K562 (cell line): ENCODE data around the gene L3HYPDH. TPM values are rescaled to one million over a fixed set of nuclear protein-coding genes. Genes with fewer than 3 reads are reported as not detected.

ENCODE experiments used
- ATAC-seq: fragments of 200-7000 bp; cut with Tn5 transposase; 3 replicates; pipeline ENCODE4 v1.9.1; 2020; ENCODE audit warnings: moderate library complexity
- BruUV-seq: library from RNA; stranded (reverse); fragments of 400-500 nt; replicated peaks from 2 replicates; lab custom pipeline; 2021; lab: Mats Ljungman, UMichigan
- CTCF ChIA-PET: fragments of 300-600 bp; formaldehyde crosslinking; extraction: SDS; loops from one replicate; lab custom pipeline; 2021; ENCODE audit warnings: low intra/inter-chr PET ratio; lab: Yijun Ruan, JAX
- POLR2A ChIA-PET: fragments of 300-600, 350-650 bp; sonication (Branson Sonifier 250); formaldehyde crosslinking; extraction: SDS; loops from one replicate; lab custom pipeline; 2021; ENCODE audit warnings: antibody characterized with exemption, inconsistent platforms; lab: Yijun Ruan, JAX
- DNase-seq, 4 experiments: peaks; one replicate each; pipeline versions ENCODE4 v3.0.0 to v3.0.0-alpha.2; 2011 to 2018; ENCODE audit warnings: low spot score in 3 of 4, mixed read lengths in 3 of 4; ENCODE audit errors: extremely low read depth in 1 of 4
- FAIRE-seq: peaks from 2 replicates; lab custom pipeline; 2011; peaks lifted over from hg19 to GRCh38; lab: Jason Lieb, UNC
- H2AFZ ChIP-seq: 2 replicates; pipeline ENCODE4 v1.6.0; 2011; ENCODE audit warnings: low read depth, low read length, control low read depth, inconsistent platforms
- H3K27ac ChIP-seq: fragments of 200-600 bp; 3 replicates; pipeline ENCODE4 v1.8.0; 2011; ENCODE audit warnings: low read depth, mild to moderate bottlenecking, control low read depth, inconsistent platforms, low read length, moderate library complexity, mixed read lengths; ENCODE audit errors: extremely low read depth
- H3K27me3 ChIP-seq, 2 experiments: fragments of 300-600 bp in 1 of 2; 2 replicates in 1 of 2; 3 replicates in 1 of 2; pipeline versions ENCODE4 v1.6.0 to v1.8.0; 2011; ENCODE audit warnings: inconsistent platforms in 2 of 2, low read length in 2 of 2, mild to moderate bottlenecking in 1 of 2, mixed read lengths in 1 of 2, moderate library complexity in 1 of 2; ENCODE audit not compliant: control insufficient read depth in 2 of 2, insufficient read depth in 2 of 2
- H3K36me3 ChIP-seq: fragments of 300-600 bp; 3 replicates; pipeline ENCODE4 v1.8.0; 2011; ENCODE audit warnings: mild to moderate bottlenecking, low read length, inconsistent platforms; ENCODE audit not compliant: control insufficient read depth, insufficient read depth
- H3K4me1 ChIP-seq, 2 experiments: fragments of 200-600 bp in 1 of 2; replicated peaks in 1 of 2; 2 replicates in 1 of 2; 3 replicates in 1 of 2; pipeline versions ENCODE4 v1.5.1 to v1.8.0; 2011; ENCODE audit warnings: inconsistent platforms in 2 of 2, low read length in 2 of 2, mild to moderate bottlenecking in 1 of 2, mixed read lengths in 1 of 2, moderate library complexity in 1 of 2; ENCODE audit not compliant: control insufficient read depth in 2 of 2, insufficient read depth in 2 of 2
- H3K4me2 ChIP-seq: 2 replicates; pipeline ENCODE4 v1.6.1; 2011; ENCODE audit warnings: low read length, control low read depth, inconsistent platforms, mixed read lengths; ENCODE audit not compliant: insufficient read depth
- H3K4me3 ChIP-seq: fragments of 200-600 bp; sonication (generic), shearing (Covaris generic); 2 replicates; pipeline ENCODE4 v1.5.1; 2016; ENCODE audit warnings: control low read depth, inconsistent platforms
- H3K79me2 ChIP-seq: fragments of 200-600 bp; 3 replicates; pipeline ENCODE4 v1.8.0; 2011; ENCODE audit warnings: low read length, inconsistent platforms; ENCODE audit not compliant: control insufficient read depth, insufficient read depth
- H3K9ac ChIP-seq, 2 experiments: 2 replicates each; pipeline versions ENCODE4 v1.6.0 to v1.6.1; 2011; ENCODE audit warnings: low read depth in 2 of 2, low read length in 2 of 2, control low read depth in 1 of 2, inconsistent platforms in 1 of 2, mild to moderate bottlenecking in 1 of 2, mixed read lengths in 1 of 2; ENCODE audit not compliant: insufficient read depth in 1 of 2
- H3K9me1 ChIP-seq: one replicate; pipeline ENCODE4 v1.6.0; 2011; ENCODE audit warnings: inconsistent platforms, mild to moderate bottlenecking, low read length, moderate library complexity; ENCODE audit not compliant: control insufficient read depth, insufficient read depth
- H3K9me3 ChIP-seq: replicated peaks from 2 replicates; pipeline ENCODE4 v1.5.1; 2011; ENCODE audit warnings: low read depth, low read length, inconsistent platforms; ENCODE audit not compliant: control insufficient read depth, insufficient read depth
- H4K20me1 ChIP-seq: replicated peaks from 2 replicates; pipeline ENCODE4 v1.6.1; 2011; ENCODE audit warnings: low read length, inconsistent platforms, mixed read lengths; ENCODE audit not compliant: control insufficient read depth, insufficient read depth
- BCLAF1 ChIP-seq, 2 experiments: fragments of 450-650 bp in 1 of 2; IDR thresholded peaks; 2 replicates each; pipeline ENCODE4 v1.6.1; 2011 to 2017; ENCODE audit warnings: low read depth in 2 of 2, antibody characterized with exemption in 1 of 2, borderline replicate concordance in 1 of 2, low read length in 1 of 2, mild to moderate bottlenecking in 1 of 2, mixed read lengths in 1 of 2; ENCODE audit not compliant: control insufficient read depth in 1 of 2
- C11orf30 ChIP-seq: fragments of 450-650 bp; IDR thresholded peaks from 2 replicates; pipeline ENCODE4 v1.6.1; 2016; ENCODE audit warnings: low read depth, mild to moderate bottlenecking
- FOXJ2 ChIP-seq: fragments of 200-800 bp; sonication (Bioruptor generic); IDR thresholded peaks from 2 replicates; pipeline ENCODE4 v1.6.1; 2016; ENCODE audit warnings: missing genetic modification characterization, missing compliant biosample characterization
- MAFG ChIP-seq: fragments of 450-650 bp; conservative IDR thresholded peaks from 2 replicates; pipeline ENCODE4 v1.6.1; 2016; ENCODE audit warnings: missing genetic modification characterization, missing compliant biosample characterization
- NCOR1 ChIP-seq: fragments of 450-650 bp; IDR thresholded peaks from 2 replicates; pipeline ENCODE4 v1.6.1; 2016; ENCODE audit warnings: mild to moderate bottlenecking, moderate library complexity
- NFE2 ChIP-seq: IDR thresholded peaks from 2 replicates; pipeline ENCODE4 v1.6.1; 2014; ENCODE audit warnings: antibody characterized with exemption, low read depth
- SPI1 ChIP-seq: IDR thresholded peaks from 2 replicates; pipeline ENCODE4 v1.6.1; 2011; ENCODE audit warnings: low read depth, low read length, control low read depth, borderline replicate concordance
- TCFL5 ChIP-seq: fragments of 250-450 bp; sonication (Bioruptor Pico); conservative IDR thresholded peaks from 2 replicates; pipeline ENCODE4 v1.6.1; 2021; ENCODE audit warnings: mild to moderate bottlenecking, moderate library complexity, matching md5 sums
- TFAP4 ChIP-seq: sonication (generic); formaldehyde crosslinking; IDR thresholded peaks from 2 replicates; pipeline ENCODE4 v1.8.0; 2022; ENCODE audit warnings: missing genetic modification reagents, mild to moderate bottlenecking, moderate library complexity, borderline replicate concordance
- THRA ChIP-seq: fragments of 450-650 bp; IDR thresholded peaks from 2 replicates; pipeline ENCODE4 v1.6.1; 2017; ENCODE audit warnings: mild to moderate bottlenecking, moderate library complexity
- TRIM25 ChIP-seq: fragments of 450-650 bp; IDR thresholded peaks from 2 replicates; pipeline ENCODE4 v1.7.0; 2016; ENCODE audit warnings: borderline replicate concordance
- ZNF175 ChIP-seq: fragments of 200-800 bp; sonication (Bioruptor generic); IDR thresholded peaks from 2 replicates; pipeline ENCODE4 v1.6.1; 2016; ENCODE audit warnings: low read depth, mild to moderate bottlenecking, missing genetic modification characterization, missing compliant biosample characterization
- ZNF695 ChIP-seq: fragments of 450-650 bp; formaldehyde crosslinking; IDR thresholded peaks from 2 replicates; pipeline ENCODE4 v1.4.0; 2020; ENCODE audit warnings: mild to moderate bottlenecking, moderate library complexity
- WGBS: fragments of 100-300 bp; shearing (Covaris generic); methylation state at CpG from one replicate; pipeline ENCODE4 v1.1.6; 2016; ENCODE audit warnings: low coverage, mixed read lengths; ENCODE audit not compliant: insufficient coverage; ENCODE audit errors: missing lambda C conversion rate; 5-methylcytosine and 5-hydroxymethylcytosine counted together
- in situ Hi-C: fragments of 300-500 bp; cut with MboI; formaldehyde crosslinking; loops from 4 replicates; pipeline ENCODE4 v1.15.0; 2018; ENCODE audit warnings: inconsistent platforms, mixed read lengths
- intact Hi-C: fragments of 100-400 bp; cut with micrococcal nuclease; formaldehyde crosslinking; loops from 2 replicates; pipeline ENCODE4 v1.14.2; 2022
- polyA plus RNA-seq, 8 experiments: library from polyadenylated mRNA; depleted of rRNA in 4 of 8; stranded (reverse) in 5 of 8; unstranded in 3 of 8; fragments of >200 nt; fragmentation: Nextera tagmentation in 2 of 8; fragmentation: Illumina TruSeq in 1 of 8; extraction: Ambion mirVana in 2 of 8; extraction: Trizol in 1 of 8; gene quantifications; 2 replicates each; pipeline versions ENCODE4 v1.2.1 to v1.2.3, GENCODE V29; 2011 to 2014; ENCODE audit warnings: inconsistent platforms in 1 of 8, missing spikeins in 1 of 8
- total RNA-seq, 7 experiments: library from RNA; depleted of rRNA in 6 of 7; stranded (reverse); fragments of >200 nt in 6 of 7; fragmentation: Illumina TruSeq in 2 of 7; extraction: Trizol in 2 of 7; gene quantifications; 2 replicates each; pipeline versions ENCODE4 v1.2.1 to v1.2.3, GENCODE V29; 2011 to 2021; ENCODE audit warnings: low replicate concordance in 1 of 7

Gene L3HYPDH
- total and polyA plus RNA-seq, 9 of the 15 experiments (the other 6 are each of a cell fraction or from before 2014, with no cell fraction given), result 12.8 to 36.5 (median 19.3) TPM

GRCh38 chr14:59438195-59438647 is 46.0 kb downstream of the L3HYPDH start:
- no peaks in the 10 kb centered on the region for H3K27me3 ChIP-seq
- in situ Hi-C loops (no loop called here), intact Hi-C loops (no loop called here)
- DNase-seq, result no peak
- no peaks in the 10 kb centered on the region for H3K4me1 ChIP-seq
- H3K9me1 ChIP-seq, result no peaks in the 10 kb centered on the region
- TF ChIP-seq NCOR1, result no peak
- no peak for TF ChIP-seq TFAP4
- TF ChIP-seq C11orf30, result peak; percentile 8; the same call in 1 of the 2 replicates
- no peak for TF ChIP-seq ZNF175 (CRISPR knock-in tag)
- 0 out of 2 replicates have a peak, but pooled peaks have one; percentile 22 for TF ChIP-seq MAFG
- 0 out of 2 replicates have a peak, but pooled peaks have one; percentile 16 for TF ChIP-seq NFE2
- peak; percentile 32; the same call in 1 of the 2 replicates for TF ChIP-seq SPI1
- TF ChIP-seq FOXJ2 (tag), result no peak
- TF ChIP-seq TRIM25, result no peak
- TF ChIP-seq TCFL5, result no peak
- TF ChIP-seq ZNF695 (CRISPR knock-in tag), result no peak
- TF ChIP-seq BCLAF1 (IDR thresholded peaks at IDR 0.05; ENCODE audit: borderline replicate concordance in 1 of 2, control insufficient read depth in 1 of 2, low read depth in 2 of 2, low read length in 1 of 2), result no peak
- TF ChIP-seq THRA, result no peak
- no TSS peak for BruUV-seq
- H3K4me2 ChIP-seq, result no peak overlapping the region
- H4K20me1 ChIP-seq, result no peaks in the 10 kb centered on the region
- no peaks in the 10 kb centered on the region for H3K9me3 ChIP-seq
- no peak overlapping the region for H3K9ac ChIP-seq
- ChIA-PET POLR2A (no interaction called here), CTCF (no interaction called here)
- ATAC-seq, result no peak
- no peak overlapping the region for H3K27ac ChIP-seq
- H3K79me2 ChIP-seq, result no peaks in the 10 kb centered on the region
- no peak overlapping the region for H3K4me3 ChIP-seq
- WGBS, result 9% methylated on average over 1 of the region's 1 CpG
- FAIRE-seq, result no peak
- no peaks in the 10 kb centered on the region for H3K36me3 ChIP-seq
- H2AFZ ChIP-seq, result no peak overlapping the region
